HCT116 (cell line): ENCODE data around the gene HMGXB3.
"Not testable (repeated sequence)": the region's sequence is repeated elsewhere in the genome, so short reads cannot be mapped to it uniquely, and the experiment has no call there.

Experiments
- ATF3 ChIP-seq: IDR thresholded peaks from 2 replicates; pipeline ENCODE4 v1.6.1; 2012
- EZH2phosphoT487 ChIP-seq: fragments of 200-600 bp; IDR thresholded peaks from 2 replicates; pipeline ENCODE4 v1.6.1; 2018; ENCODE audit warnings: antibody characterized with exemption, borderline replicate concordance
- JUND ChIP-seq: IDR thresholded peaks from 2 replicates; pipeline ENCODE4 v1.6.1; 2012
- POLR2A ChIP-seq: IDR thresholded peaks from 2 replicates; pipeline ENCODE4 v1.7.0; 2011; ENCODE audit warnings: borderline replicate concordance; ENCODE audit not compliant: insufficient read depth, insufficient read length; ENCODE audit errors: extremely low read depth
- POLR2AphosphoS5 ChIP-seq: IDR thresholded peaks from 2 replicates; pipeline ENCODE4 v1.6.1; 2011; ENCODE audit warnings: mild to moderate bottlenecking, low read depth, low read length, moderate library complexity
- RAD21 ChIP-seq: IDR thresholded peaks from 2 replicates; pipeline ENCODE4 v1.6.1; 2012; ENCODE audit warnings: low read depth, mild to moderate bottlenecking
- SP1 ChIP-seq: IDR thresholded peaks from 2 replicates; pipeline ENCODE4 v1.6.1; 2012; ENCODE audit warnings: low read depth
- TCF7L2 ChIP-seq: IDR thresholded peaks from 2 replicates; pipeline ENCODE4 v1.7.0; 2011; ENCODE audit warnings: borderline replicate concordance, inconsistent platforms; ENCODE audit not compliant: insufficient read depth, insufficient read length; ENCODE audit errors: extremely low read depth
- YY1 ChIP-seq: IDR thresholded peaks from 2 replicates; pipeline ENCODE4 v1.6.1; 2011; ENCODE audit warnings: low read length, low read depth, moderate library complexity, mild to moderate bottlenecking; ENCODE audit not compliant: insufficient replicate concordance; ENCODE audit errors: extremely low read depth
- ZBTB33 ChIP-seq: IDR thresholded peaks from 2 replicates; pipeline ENCODE4 v1.6.1; 2011; ENCODE audit warnings: mild to moderate bottlenecking, low read length, moderate library complexity; ENCODE audit not compliant: insufficient replicate concordance; ENCODE audit errors: extremely low read depth
- TF ChIP-seq, protein P1 (sequence below): IDR thresholded peaks from 2 replicates; pipeline ENCODE4 v1.6.1; 2012
- TF ChIP-seq, protein P2 (sequence below): IDR thresholded peaks from 2 replicates; pipeline ENCODE4 v1.6.1; 2012; ENCODE audit warnings: low read depth
- TF ChIP-seq, protein P3 (sequence below), 3 experiments: fragments of 200-600 bp in 1 of 3; sonication (generic) in 1 of 3; IDR thresholded peaks in 2 of 3; conservative IDR thresholded peaks in 1 of 3; 2 replicates each; pipeline ENCODE4 v1.5.1; 2012 to 2017; ENCODE audit warnings: low read depth in 2 of 3, low read length in 2 of 3, antibody characterized with exemption in 1 of 3, borderline replicate concordance in 1 of 3, control low read depth in 1 of 3, mild to moderate bottlenecking in 1 of 3, mixed read lengths in 1 of 3, mixed run types in 1 of 3, moderate library complexity in 1 of 3; ENCODE audit not compliant: insufficient read depth in 1 of 3

- TF ChIP-seq, protein P1, sequence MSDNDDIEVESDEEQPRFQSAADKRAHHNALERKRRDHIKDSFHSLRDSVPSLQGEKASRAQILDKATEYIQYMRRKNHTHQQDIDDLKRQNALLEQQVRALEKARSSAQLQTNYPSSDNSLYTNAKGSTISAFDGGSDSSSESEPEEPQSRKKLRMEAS = peak; percentile 91
- TF ChIP-seq, protein P2, sequence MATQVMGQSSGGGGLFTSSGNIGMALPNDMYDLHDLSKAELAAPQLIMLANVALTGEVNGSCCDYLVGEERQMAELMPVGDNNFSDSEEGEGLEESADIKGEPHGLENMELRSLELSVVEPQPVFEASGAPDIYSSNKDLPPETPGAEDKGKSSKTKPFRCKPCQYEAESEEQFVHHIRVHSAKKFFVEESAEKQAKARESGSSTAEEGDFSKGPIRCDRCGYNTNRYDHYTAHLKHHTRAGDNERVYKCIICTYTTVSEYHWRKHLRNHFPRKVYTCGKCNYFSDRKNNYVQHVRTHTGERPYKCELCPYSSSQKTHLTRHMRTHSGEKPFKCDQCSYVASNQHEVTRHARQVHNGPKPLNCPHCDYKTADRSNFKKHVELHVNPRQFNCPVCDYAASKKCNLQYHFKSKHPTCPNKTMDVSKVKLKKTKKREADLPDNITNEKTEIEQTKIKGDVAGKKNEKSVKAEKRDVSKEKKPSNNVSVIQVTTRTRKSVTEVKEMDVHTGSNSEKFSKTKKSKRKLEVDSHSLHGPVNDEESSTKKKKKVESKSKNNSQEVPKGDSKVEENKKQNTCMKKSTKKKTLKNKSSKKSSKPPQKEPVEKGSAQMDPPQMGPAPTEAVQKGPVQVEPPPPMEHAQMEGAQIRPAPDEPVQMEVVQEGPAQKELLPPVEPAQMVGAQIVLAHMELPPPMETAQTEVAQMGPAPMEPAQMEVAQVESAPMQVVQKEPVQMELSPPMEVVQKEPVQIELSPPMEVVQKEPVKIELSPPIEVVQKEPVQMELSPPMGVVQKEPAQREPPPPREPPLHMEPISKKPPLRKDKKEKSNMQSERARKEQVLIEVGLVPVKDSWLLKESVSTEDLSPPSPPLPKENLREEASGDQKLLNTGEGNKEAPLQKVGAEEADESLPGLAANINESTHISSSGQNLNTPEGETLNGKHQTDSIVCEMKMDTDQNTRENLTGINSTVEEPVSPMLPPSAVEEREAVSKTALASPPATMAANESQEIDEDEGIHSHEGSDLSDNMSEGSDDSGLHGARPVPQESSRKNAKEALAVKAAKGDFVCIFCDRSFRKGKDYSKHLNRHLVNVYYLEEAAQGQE = not testable (repeated sequence)
- not testable (repeated sequence) for TF ChIP-seq ZBTB33, POLR2A, EZH2phosphoT487, RAD21, TCF7L2, ATF3
- TF ChIP-seq, protein P3, sequence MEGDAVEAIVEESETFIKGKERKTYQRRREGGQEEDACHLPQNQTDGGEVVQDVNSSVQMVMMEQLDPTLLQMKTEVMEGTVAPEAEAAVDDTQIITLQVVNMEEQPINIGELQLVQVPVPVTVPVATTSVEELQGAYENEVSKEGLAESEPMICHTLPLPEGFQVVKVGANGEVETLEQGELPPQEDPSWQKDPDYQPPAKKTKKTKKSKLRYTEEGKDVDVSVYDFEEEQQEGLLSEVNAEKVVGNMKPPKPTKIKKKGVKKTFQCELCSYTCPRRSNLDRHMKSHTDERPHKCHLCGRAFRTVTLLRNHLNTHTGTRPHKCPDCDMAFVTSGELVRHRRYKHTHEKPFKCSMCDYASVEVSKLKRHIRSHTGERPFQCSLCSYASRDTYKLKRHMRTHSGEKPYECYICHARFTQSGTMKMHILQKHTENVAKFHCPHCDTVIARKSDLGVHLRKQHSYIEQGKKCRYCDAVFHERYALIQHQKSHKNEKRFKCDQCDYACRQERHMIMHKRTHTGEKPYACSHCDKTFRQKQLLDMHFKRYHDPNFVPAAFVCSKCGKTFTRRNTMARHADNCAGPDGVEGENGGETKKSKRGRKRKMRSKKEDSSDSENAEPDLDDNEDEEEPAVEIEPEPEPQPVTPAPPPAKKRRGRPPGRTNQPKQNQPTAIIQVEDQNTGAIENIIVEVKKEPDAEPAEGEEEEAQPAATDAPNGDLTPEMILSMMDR (IDR thresholded peaks at IDR 0.05 in 2 of 3, conservative IDR thresholded peaks at IDR 0.05 in 1 of 3; ENCODE audit: borderline replicate concordance in 1 of 3, insufficient read depth in 1 of 3, low read depth in 2 of 3, low read length in 2 of 3) = not testable (repeated sequence)
- TF ChIP-seq JUND (peak; percentile 75), POLR2AphosphoS5 (peak; percentile 22; the same call in 1 of the 2 replicates), YY1 (peak; percentile 17), SP1 (peak; percentile 28; the same call in 1 of the 2 replicates)
These were observed 49.8 kb downstream of the HMGXB3 start for GRCh38 chr5:150050172-150050811.
